HG03135 (cell line): ENCODE measurements around the gene SHISA7.

Experiments
- ATAC-seq: cut with Tn5 transposase; IDR thresholded peaks from one replicate; pipeline ENCODE4 v1.9.1; 2021; ENCODE audit warnings: mild to moderate bottlenecking, moderate library complexity; ENCODE audit not compliant: unreplicated experiment

SHISA7 gene

GRCh38 chr19:55464039-55464661, 21.1 kb upstream of the SHISA7 start:
- no peak for ATAC-seq

- no peak for ATAC-seq
These were observed 20.5 kb upstream of the SHISA7 start for GRCh38 chr19:55463583-55464031.

DNA sequence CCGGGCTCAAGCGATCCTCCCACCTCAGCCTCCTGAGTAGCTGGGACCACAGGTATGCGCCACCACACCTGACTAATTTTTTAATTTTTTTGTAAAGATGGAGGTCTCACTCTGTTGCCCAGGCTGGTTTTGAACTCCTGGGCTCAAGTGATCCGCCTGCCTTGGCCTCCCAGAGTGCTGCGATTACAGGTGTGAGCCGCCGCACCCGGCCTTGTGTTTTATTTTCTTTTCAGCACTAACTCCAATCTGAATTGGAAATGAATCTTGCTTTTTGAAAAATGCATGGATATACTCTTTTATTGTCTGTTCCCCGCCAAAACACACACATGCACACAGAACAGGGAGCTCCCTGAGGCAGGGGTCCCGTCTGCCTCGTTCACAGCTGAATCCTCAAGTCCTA, 19.6 kb upstream of the SHISA7 start:
- ATAC-seq: no peak

DNA sequence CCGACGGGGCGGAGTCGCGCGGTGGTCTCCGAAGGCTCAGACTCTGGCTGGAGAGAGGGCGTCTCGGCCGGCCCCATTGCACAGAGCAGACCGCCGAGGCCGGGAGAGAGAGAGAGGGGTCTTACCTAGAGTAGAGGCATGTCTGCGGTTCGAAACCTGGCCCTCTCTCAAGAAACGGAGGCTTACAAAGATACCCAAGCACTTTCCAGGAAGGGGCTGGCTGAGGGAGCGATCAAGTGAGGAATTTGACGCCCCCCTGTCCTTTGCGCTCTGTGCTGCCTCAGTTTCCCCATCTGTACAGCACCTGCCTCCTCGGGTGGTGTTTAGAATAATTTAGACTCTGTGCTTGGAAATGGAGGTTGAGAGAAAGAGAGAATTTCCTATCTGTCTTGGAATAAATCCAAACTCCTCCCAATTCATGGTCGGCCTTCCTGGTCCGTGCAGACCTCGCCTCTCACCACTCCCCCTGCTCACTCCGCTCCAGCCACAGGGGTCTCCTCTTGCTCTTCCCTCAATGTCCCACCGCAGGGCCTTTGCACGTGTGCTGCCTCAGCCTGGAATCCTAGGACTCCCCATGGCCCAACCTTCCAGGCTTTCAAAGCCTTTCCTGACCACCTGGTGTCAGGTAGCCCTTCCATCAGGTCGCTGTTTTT, 19.0 kb upstream of the SHISA7 start:
- no peak for ATAC-seq

GRCh38 chr19:55461259-55461973, 18.3 kb upstream of the SHISA7 start, which contains the start of gene ISOC2:
Gene ISOC2 (minus strand): TSS chr19:55461642. CDS start chr19:55456486, 5,156 bp downstream.
- peak; percentile 88 for ATAC-seq

GRCh38 chr19:55460670-55461258, 17.7 kb upstream of the SHISA7 start:
- ATAC-seq: no peak

- ATAC-seq: no peak
These were observed 17.0 kb upstream of the SHISA7 start for GRCh38 chr19:55459950-55460657.

DNA sequence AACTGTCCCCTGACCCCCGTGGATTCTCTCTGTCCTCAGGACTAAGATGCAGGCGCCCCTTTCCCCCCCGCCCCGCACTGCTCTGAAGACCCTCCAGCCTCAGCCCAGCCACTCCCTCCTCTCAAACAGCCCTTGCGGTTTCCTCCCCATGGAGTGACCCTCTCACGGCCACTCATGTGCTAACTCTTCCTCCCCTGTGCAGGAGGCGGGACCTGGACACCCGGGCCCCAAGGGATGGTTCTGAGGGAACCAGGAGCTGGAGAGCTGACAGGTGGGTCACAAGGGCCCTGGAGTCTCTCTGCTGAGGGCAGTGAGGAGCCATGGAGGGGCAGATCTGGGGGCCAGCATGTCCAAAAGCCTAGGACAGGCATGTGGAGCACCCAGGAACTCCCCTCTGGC, 16.4 kb upstream of the SHISA7 start:
- no peak for ATAC-seq

DNA sequence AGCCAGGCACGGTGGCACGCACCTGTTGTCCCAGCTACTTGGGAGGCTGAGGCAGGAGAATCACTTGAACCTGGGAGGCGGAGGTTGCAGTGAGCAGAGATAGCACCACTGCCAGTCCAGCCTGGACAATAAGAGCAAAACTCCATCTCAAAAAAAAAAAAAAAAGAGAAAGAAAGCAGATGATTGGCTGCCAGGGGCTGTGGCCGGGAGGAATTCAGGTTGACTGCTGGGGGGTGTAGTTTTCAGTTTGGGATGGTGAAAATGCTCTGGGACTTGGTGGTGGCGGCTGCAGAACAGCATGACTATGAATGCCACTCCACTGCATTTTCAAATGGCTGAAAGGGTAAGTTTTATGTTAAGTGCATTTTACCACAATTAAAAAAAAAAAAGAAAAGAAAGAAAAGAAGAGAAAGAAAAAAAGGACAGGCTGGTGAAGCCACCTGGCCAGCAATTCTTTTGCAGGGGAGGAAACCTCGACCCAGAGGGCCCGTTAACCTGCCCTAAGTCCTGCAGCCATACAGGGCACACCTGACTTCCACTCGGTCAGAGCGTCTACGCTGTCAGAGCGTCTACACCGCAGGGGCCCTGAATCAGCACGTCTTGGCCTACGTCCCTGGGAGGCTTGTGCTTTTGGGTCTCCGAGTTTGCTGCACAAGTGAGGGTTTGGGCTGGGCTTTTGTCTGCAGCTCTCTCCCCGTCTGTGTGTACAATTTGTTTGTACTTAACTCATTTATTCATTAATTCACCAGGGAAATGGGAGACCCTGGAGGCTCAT, 14.8 kb upstream of the SHISA7 start:
- ATAC-seq: no peak

GRCh38 chr19:55456347-55456746, 13.2 kb upstream of the SHISA7 start:
- ATAC-seq: no peak

DNA sequence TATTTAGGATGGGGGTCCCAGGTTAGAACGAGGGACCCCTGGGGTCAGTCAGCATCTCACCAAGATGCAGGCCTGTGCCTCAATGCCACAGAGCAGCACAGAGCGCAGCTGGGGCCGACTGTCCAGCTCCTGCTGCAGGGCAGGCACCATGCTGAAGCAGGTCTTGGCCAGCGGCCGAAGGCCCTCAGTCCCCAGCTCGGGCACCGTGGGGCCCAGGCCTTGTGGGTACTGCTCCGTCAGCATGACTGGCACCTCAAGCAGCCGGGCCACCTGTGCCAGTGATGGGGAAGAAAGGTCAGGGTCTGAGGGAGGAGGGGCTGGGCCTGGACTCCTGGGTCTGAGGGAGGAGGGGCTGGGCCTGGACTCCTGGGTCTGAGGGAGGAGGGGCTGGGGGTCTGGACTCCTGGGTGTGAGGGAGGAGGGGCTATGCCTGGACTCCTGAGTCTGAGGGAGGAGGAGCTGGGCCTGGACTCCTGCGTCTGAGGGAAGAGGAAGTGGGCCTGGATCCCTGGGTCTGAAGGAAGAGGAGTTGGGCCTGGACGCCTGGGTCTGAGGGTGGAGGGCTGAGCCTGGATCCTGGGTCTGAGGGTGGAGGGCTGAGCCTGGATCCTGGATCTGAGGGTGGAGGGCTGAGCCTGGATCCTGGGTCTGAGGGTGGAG, 12.6 kb upstream of the SHISA7 start:
- ATAC-seq: no peak

DNA sequence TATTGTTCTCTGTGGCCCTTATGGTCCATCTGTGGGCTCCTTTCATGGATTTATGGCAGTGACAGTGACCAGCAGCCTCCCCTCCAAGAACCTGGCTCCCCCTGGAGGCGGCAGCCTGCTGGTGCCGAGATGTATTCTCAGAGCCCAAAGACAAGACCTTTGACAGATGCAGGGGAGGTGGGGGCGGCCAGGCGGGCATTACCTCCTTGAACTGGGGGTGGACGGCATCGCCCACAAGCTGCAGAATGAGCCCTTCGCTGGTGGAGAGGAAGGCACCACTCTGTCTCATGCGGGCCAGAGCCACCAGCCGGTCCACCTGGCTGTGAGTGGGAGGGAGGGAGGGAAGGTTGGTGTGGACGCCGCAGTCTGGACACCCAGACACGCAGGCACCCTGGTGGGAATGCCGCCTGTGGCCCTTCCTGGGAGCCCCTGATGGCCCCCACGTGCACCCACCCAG, 11.7 kb upstream of the SHISA7 start:
- ATAC-seq: no peak

- no peak for ATAC-seq
These were observed 10.6 kb upstream of the SHISA7 start for GRCh38 chr19:55453511-55454260.

GRCh38 chr19:55452749-55453346, 9.7 kb upstream of the SHISA7 start:
- ATAC-seq: no peak

GRCh38 chr19:55451965-55452748, 9.1 kb upstream of the SHISA7 start:
- no peak for ATAC-seq

GRCh38 chr19:55451163-55451964, 8.3 kb upstream of the SHISA7 start:
- ATAC-seq: no peak

DNA sequence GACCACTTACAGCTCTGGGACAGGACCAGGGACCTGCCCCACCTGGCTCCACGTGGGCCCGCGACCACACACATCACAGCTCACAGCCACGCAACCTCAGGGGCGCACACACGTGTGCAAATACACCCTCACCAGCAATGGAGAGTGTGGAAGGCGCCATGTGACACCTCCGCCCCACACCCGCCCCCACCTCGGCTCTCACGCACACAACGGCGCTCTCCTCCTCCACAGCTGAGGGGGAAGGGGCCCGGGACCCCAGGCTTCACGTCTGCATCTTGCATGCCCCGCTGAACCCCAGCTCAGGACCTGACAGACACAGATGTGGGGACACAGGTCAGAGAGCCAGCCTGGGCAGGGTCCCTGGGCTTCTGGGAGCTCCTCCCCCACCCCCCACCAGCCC, 6.4 kb upstream of the SHISA7 start:
- no peak for ATAC-seq
